Activated T-helper 1 cell treated with Interleukin-2 at 50 U/mL for 16 hours (primary cell): ENCODE measurements around the gene MEIS2.

Source experiments
- DNase-seq: peaks from one replicate; pipeline ENCODE4 v3.0.0-alpha.2; 2020; ENCODE audit warnings: low read depth

The MEIS2 gene

GRCh38 chr15:37112171-37112570 is 11.8 kb upstream of the MEIS2 start:
- no peak for DNase-seq

GRCh38 chr15:37111427-37111717 is 11.0 kb upstream of the MEIS2 start:
- DNase-seq = no peak

- no peak for DNase-seq
Observed at GRCh38 chr15:37109872-37110572, 9.7 kb upstream of the MEIS2 start.

- DNase-seq = no peak
Observed at GRCh38 chr15:37109168-37109871, 9.0 kb upstream of the MEIS2 start.

- DNase-seq = no peak
Observed at GRCh38 chr15:37108381-37109167, 8.2 kb upstream of the MEIS2 start.

- no peak for DNase-seq
Observed at GRCh38 chr15:37107744-37108380, 7.5 kb upstream of the MEIS2 start.

GRCh38 chr15:37107071-37107743 is 6.9 kb upstream of the MEIS2 start:
- no peak for DNase-seq

- DNase-seq = no peak
Observed at GRCh38 chr15:37106490-37107001, 6.2 kb upstream of the MEIS2 start.

GRCh38 chr15:37105889-37106288 is 5.5 kb upstream of the MEIS2 start:
- no peak for DNase-seq

GRCh38 chr15:37105029-37105428 is 4.7 kb upstream of the MEIS2 start:
- no peak for DNase-seq

GRCh38 chr15:37104424-37104981 is 4.2 kb upstream of the MEIS2 start:
- DNase-seq = no peak

- DNase-seq = no peak
Observed at GRCh38 chr15:37103475-37104423, 3.4 kb upstream of the MEIS2 start.

- no peak for DNase-seq
Observed at GRCh38 chr15:37103163-37103435, 2.8 kb upstream of the MEIS2 start.

- no peak for DNase-seq
Observed at GRCh38 chr15:37102305-37103162, 2.2 kb upstream of the MEIS2 start.

GRCh38 chr15:37101980-37102304 is 1.6 kb upstream of the MEIS2 start:
- no peak for DNase-seq

- no peak for DNase-seq
Observed at GRCh38 chr15:37100966-37101215, 542 bp upstream of the MEIS2 start.

GRCh38 chr15:37099319-37100108 is 835 bp downstream of the MEIS2 start:
- DNase-seq = no peak

GRCh38 chr15:37098468-37099318 is 1.7 kb downstream of the MEIS2 start:
- DNase-seq = no peak
